GM23338 (cell line): ENCODE measurements around the gene NDRG3. TPM values are rescaled to one million over a fixed set of nuclear protein-coding genes. Genes with fewer than 3 reads are reported as not detected.
A peak's percentile ranks its signal among the peaks of the same experiment; 100 is the strongest.
"Not testable (repeated sequence)": the region's sequence is repeated elsewhere in the genome, so short reads cannot be mapped to it uniquely, and the experiment has no call there.

Experiments used
- ATAC-seq: fragments of 200-7000 bp; cut with Tn5 transposase; 3 replicates; pipeline ENCODE4 v1.9.1; 2020
- DNase-seq: peaks from one replicate; pipeline ENCODE4 v3.0.0-alpha.2; 2015; ENCODE audit warnings: low spot score
- H2AFZ ChIP-seq: fragments of 200-600 bp; sonication (generic); 2 replicates; pipeline ENCODE4 v1.8.0; 2016; ENCODE audit warnings: antibody characterized with exemption, mild to moderate bottlenecking, moderate library complexity
- H3F3A ChIP-seq: fragments of 200-600 bp; sonication (generic); replicated peaks from 2 replicates; pipeline ENCODE4 v1.8.0; 2017; ENCODE audit warnings: antibody characterized with exemption, mixed run types, low read depth
- H3K27ac ChIP-seq: fragments of 200-600 bp; sonication (generic); 2 replicates; pipeline ENCODE4 v1.6.1; 2016; ENCODE audit warnings: low read depth
- H3K27me3 ChIP-seq: fragments of 200-600 bp; sonication (generic); 2 replicates; pipeline ENCODE4 v1.8.0; 2016; ENCODE audit warnings: mild to moderate bottlenecking, mixed run types, moderate library complexity; ENCODE audit not compliant: insufficient read depth
- H3K36me3 ChIP-seq: fragments of 200-600 bp; sonication (generic); 2 replicates; pipeline ENCODE4 v1.8.0; 2016; ENCODE audit warnings: mild to moderate bottlenecking; ENCODE audit not compliant: insufficient read depth
- H3K4me1 ChIP-seq: fragments of 200-600 bp; sonication (generic); 2 replicates; pipeline ENCODE4 v1.8.0; 2016; ENCODE audit warnings: mild to moderate bottlenecking, moderate library complexity; ENCODE audit not compliant: insufficient read depth
- H3K4me2 ChIP-seq: fragments of 200-600 bp; sonication (generic); 2 replicates; pipeline ENCODE4 v1.7.1; 2017; ENCODE audit warnings: mixed run types
- H3K4me3 ChIP-seq: fragments of 200-600 bp; sonication (generic); 2 replicates; pipeline ENCODE4 v1.6.1; 2016; ENCODE audit warnings: mixed run types
- H3K79me2 ChIP-seq: fragments of 200-600 bp; sonication (generic); replicated peaks from 2 replicates; pipeline ENCODE4 v1.8.0; 2017; ENCODE audit warnings: mild to moderate bottlenecking; ENCODE audit not compliant: insufficient read depth
- H3K9me2 ChIP-seq: fragments of 200-600 bp; sonication (generic); 2 replicates; pipeline ENCODE4 v1.8.0; 2017; ENCODE audit not compliant: insufficient read depth
- H4K20me1 ChIP-seq: fragments of 200-600 bp; sonication (generic); replicated peaks from 2 replicates; pipeline ENCODE4 v1.8.0; 2017; ENCODE audit warnings: mild to moderate bottlenecking; ENCODE audit not compliant: insufficient read depth
- H3K27ac Mint-ChIP-seq: 2 replicates; pipeline ENCODE4 v1.8.0; 2020; ENCODE audit warnings: inconsistent platforms, mild to moderate bottlenecking, moderate library complexity, mixed read lengths
- H3K27me3 Mint-ChIP-seq: 3 replicates; pipeline ENCODE4 v1.8.0; 2022; ENCODE audit warnings: low read depth, mild to moderate bottlenecking, moderate library complexity, mixed read lengths, inconsistent platforms; ENCODE audit not compliant: insufficient read depth, poor library complexity
- H3K36me3 Mint-ChIP-seq: 3 replicates; pipeline ENCODE4 v1.8.0; 2021; ENCODE audit warnings: low read depth, mild to moderate bottlenecking, inconsistent platforms, moderate library complexity, mixed read lengths
- H3K4me1 Mint-ChIP-seq: 3 replicates; pipeline ENCODE4 v1.8.0; 2020; ENCODE audit warnings: mild to moderate bottlenecking, inconsistent platforms, mixed read lengths
- H3K4me3 Mint-ChIP-seq: 3 replicates; pipeline ENCODE4 v1.8.0; 2021; ENCODE audit warnings: moderate library complexity, mild to moderate bottlenecking, inconsistent platforms, mixed read lengths
- H3K9me3 Mint-ChIP-seq: 3 replicates; pipeline ENCODE4 v1.8.0; 2020; ENCODE audit warnings: moderate library complexity, mild to moderate bottlenecking, inconsistent platforms, mixed read lengths
- CREB1 ChIP-seq: fragments of 250-450 bp; sonication (Bioruptor Pico); IDR thresholded peaks from 2 replicates; pipeline ENCODE4 v1.5.0; 2020; ENCODE audit warnings: low read depth, mild to moderate bottlenecking, moderate library complexity
- EZH2 ChIP-seq: fragments of 200-600 bp; sonication (generic); IDR thresholded peaks from one replicate; pipeline ENCODE4 v1.8.0; 2017; ENCODE audit warnings: antibody characterized with exemption, mild to moderate bottlenecking, low read depth; ENCODE audit not compliant: unreplicated experiment
- EZH2phosphoT487 ChIP-seq: fragments of 200-600 bp; sonication (generic); IDR thresholded peaks from one replicate; pipeline ENCODE4 v1.8.1; 2018; ENCODE audit warnings: antibody characterized with exemption; ENCODE audit not compliant: unreplicated experiment
- JUNB ChIP-seq: IDR thresholded peaks from one replicate; pipeline ENCODE4 v1.6.1; 2016; ENCODE audit warnings: antibody characterized with exemption; ENCODE audit not compliant: unreplicated experiment
- NANOG ChIP-seq: IDR thresholded peaks from 2 replicates; pipeline ENCODE4 v1.6.1; 2016; ENCODE audit warnings: antibody characterized with exemption, borderline replicate concordance
- POLR2AphosphoS5 ChIP-seq: IDR thresholded peaks from 2 replicates; pipeline ENCODE4 v1.6.1; 2016; ENCODE audit warnings: antibody characterized with exemption, low read depth
- STAT1 ChIP-seq: IDR thresholded peaks from one replicate; pipeline ENCODE4 v1.6.1; 2016; ENCODE audit warnings: antibody characterized with exemption; ENCODE audit not compliant: unreplicated experiment
- polyA plus RNA-seq: library from polyadenylated mRNA; unstranded; fragments of >200 nt; fragmentation: Nextera tagmentation; extraction: Ambion mirVana; gene quantifications from 2 replicates; pipeline ENCODE4 v1.2.1, GENCODE V29; 2016
- total RNA-seq: library from RNA; depleted of rRNA; stranded (reverse); fragments of >200 nt; shearing (Covaris generic); gene quantifications from 2 replicates; pipeline ENCODE4 v1.2.3, GENCODE V29; 2014
- TF ChIP-seq, protein P1 (sequence below): IDR thresholded peaks from one replicate; pipeline ENCODE4 v1.6.1; 2018; ENCODE audit warnings: antibody characterized with exemption; ENCODE audit not compliant: unreplicated experiment
- TF ChIP-seq, protein P2 (sequence below): IDR thresholded peaks from 2 replicates; pipeline ENCODE4 v1.6.1; 2016; ENCODE audit warnings: antibody characterized with exemption

The NDRG3 gene
- total and polyA plus RNA-seq, 2 experiments from 2014 or later: 18.6 to 24.0 TPM

GRCh38 chr20:36677422-36677771 is 68.5 kb downstream of the NDRG3 start (continued):
- TF ChIP-seq, protein P1, sequence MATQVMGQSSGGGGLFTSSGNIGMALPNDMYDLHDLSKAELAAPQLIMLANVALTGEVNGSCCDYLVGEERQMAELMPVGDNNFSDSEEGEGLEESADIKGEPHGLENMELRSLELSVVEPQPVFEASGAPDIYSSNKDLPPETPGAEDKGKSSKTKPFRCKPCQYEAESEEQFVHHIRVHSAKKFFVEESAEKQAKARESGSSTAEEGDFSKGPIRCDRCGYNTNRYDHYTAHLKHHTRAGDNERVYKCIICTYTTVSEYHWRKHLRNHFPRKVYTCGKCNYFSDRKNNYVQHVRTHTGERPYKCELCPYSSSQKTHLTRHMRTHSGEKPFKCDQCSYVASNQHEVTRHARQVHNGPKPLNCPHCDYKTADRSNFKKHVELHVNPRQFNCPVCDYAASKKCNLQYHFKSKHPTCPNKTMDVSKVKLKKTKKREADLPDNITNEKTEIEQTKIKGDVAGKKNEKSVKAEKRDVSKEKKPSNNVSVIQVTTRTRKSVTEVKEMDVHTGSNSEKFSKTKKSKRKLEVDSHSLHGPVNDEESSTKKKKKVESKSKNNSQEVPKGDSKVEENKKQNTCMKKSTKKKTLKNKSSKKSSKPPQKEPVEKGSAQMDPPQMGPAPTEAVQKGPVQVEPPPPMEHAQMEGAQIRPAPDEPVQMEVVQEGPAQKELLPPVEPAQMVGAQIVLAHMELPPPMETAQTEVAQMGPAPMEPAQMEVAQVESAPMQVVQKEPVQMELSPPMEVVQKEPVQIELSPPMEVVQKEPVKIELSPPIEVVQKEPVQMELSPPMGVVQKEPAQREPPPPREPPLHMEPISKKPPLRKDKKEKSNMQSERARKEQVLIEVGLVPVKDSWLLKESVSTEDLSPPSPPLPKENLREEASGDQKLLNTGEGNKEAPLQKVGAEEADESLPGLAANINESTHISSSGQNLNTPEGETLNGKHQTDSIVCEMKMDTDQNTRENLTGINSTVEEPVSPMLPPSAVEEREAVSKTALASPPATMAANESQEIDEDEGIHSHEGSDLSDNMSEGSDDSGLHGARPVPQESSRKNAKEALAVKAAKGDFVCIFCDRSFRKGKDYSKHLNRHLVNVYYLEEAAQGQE: no peak
- no peak for TF ChIP-seq EZH2phosphoT487
- TF ChIP-seq JUNB: no peak
- no peak for TF ChIP-seq CREB1 (CRISPR knock-in tag)
- TF ChIP-seq POLR2AphosphoS5: peak; percentile 88
- TF ChIP-seq NANOG: no peak
- TF ChIP-seq EZH2: no peak
- TF ChIP-seq, protein P2, sequence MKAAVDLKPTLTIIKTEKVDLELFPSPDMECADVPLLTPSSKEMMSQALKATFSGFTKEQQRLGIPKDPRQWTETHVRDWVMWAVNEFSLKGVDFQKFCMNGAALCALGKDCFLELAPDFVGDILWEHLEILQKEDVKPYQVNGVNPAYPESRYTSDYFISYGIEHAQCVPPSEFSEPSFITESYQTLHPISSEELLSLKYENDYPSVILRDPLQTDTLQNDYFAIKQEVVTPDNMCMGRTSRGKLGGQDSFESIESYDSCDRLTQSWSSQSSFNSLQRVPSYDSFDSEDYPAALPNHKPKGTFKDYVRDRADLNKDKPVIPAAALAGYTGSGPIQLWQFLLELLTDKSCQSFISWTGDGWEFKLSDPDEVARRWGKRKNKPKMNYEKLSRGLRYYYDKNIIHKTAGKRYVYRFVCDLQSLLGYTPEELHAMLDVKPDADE: no peak
- no peak for TF ChIP-seq STAT1

DNA sequence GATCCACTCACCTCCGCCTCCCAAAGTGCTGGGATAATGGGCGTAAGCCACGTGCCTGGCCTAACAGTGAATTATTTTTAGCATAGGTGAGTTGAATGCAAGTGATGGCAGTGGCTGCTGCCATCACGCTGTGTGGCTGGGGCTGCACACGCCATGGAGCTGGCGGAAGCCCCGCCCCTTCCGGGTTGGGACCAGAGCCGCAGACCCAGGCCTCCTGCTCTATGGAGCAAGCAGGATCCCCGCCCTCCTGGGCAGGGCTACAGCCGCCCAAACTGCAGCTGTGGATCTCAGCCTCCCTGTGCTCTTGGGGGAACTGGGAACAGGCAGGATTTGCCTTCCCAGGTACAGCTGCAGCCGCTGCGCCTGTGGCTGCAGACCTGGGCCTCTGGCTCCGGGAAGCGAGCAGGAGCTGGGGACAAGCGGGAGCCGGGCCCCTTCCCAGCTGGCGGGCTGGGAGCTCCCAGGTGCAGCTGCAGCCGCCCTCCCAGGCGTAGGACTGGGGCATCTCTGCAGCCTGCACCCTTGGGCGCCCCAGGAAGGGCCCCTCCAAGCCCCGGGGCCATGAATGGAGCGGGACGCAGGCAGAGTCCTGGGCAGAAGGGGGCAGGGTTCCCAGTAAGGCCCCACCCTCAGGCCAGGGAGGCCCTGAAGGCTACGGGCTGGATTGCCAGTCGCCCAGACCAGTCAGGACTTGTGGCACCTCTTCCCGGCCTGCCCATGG is 69.0 kb downstream of the NDRG3 start:
- Mint-ChIP-seq H3K27me3 (peaks cover 4% of the 10 kb centered on the region), H3K9me3 (no peaks in the 10 kb centered on the region; the same call in 1 of the 3 replicates), H3K4me3 (peak overlapping the region; percentile 51; the same call in 2 of the 3 replicates), H3K27ac (no peak overlapping the region), H3K36me3 (peaks cover 26% of the 10 kb centered on the region), H3K4me1 (0 out of 3 replicates have a peak, but pooled peaks cover 2% of the 10 kb centered on the region)
- peak; percentile 98 for ATAC-seq
- H3K36me3 ChIP-seq: no peaks in the 10 kb centered on the region
- H3K79me2 ChIP-seq: no peaks in the 10 kb centered on the region
- no peak for TF ChIP-seq EZH2phosphoT487
- peak; percentile 37; the same call in 1 of the 2 replicates for TF ChIP-seq POLR2AphosphoS5
- peak overlapping the region; percentile 78 for H3K4me2 ChIP-seq
- H4K20me1 ChIP-seq: no peaks in the 10 kb centered on the region
- H2AFZ ChIP-seq: peak overlapping the region; percentile 82
- no peaks in the 10 kb centered on the region for H3K27me3 ChIP-seq
- peak; percentile 89 for DNase-seq
- peak overlapping the region; percentile 77; the same call in 1 of the 2 replicates for H3K27ac ChIP-seq
- H3F3A ChIP-seq: peaks cover 6% of the 10 kb centered on the region; the same call in 1 of the 2 replicates
- no peaks in the 10 kb centered on the region for H3K9me2 ChIP-seq
- H3K4me3 ChIP-seq: peak overlapping the region; percentile 60
- no peaks in the 10 kb centered on the region for H3K4me1 ChIP-seq

DNA sequence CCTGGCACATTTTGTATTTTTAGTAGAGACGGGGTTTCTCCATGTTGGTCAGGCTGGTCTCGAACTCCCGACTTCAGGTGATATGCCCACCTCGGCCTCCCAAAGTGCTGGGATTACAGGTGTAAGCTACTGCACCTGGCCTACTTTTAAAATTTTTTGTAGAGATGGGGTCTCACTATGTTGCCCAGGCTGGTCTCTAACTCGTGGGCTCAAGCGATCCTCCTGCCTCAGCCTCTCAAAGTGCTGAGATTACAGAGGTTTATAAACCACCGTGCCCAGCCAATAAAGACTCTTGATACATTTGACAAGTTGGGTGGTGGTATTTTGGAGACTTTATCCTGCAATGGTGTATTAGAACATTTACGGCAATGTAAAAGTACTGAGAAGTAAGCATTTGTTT is 70.3 kb downstream of the NDRG3 start:
- not testable (repeated sequence) for H3K4me1 ChIP-seq, H3K27ac Mint-ChIP-seq
- H3K36me3 Mint-ChIP-seq: peaks cover 19% of the 10 kb centered on the region

More for the DNA sequence above, 70.3 kb downstream of the NDRG3 start:
- H3K27me3 Mint-ChIP-seq, H3K79me2 ChIP-seq, H3K4me3 Mint-ChIP-seq, H3K4me2 ChIP-seq, H4K20me1 ChIP-seq, H3K4me1 Mint-ChIP-seq, DNase-seq, H3K36me3 ChIP-seq, H3K27me3 ChIP-seq, H3K27ac ChIP-seq, H3F3A ChIP-seq, H3K4me3 ChIP-seq, H3K9me2 ChIP-seq, H2AFZ ChIP-seq, ATAC-seq, H3K9me3 Mint-ChIP-seq: not testable (repeated sequence)
